ENCODE measurements around the gene PRKG1. TPM values are rescaled to one million over a fixed set of nuclear protein-coding genes. Genes with fewer than 3 reads are reported as not detected.

PRKG1 gene
- total and polyA plus RNA-seq, 7 donors, result 4.5 to 49.0 (median 31.7) TPM

DNA sequence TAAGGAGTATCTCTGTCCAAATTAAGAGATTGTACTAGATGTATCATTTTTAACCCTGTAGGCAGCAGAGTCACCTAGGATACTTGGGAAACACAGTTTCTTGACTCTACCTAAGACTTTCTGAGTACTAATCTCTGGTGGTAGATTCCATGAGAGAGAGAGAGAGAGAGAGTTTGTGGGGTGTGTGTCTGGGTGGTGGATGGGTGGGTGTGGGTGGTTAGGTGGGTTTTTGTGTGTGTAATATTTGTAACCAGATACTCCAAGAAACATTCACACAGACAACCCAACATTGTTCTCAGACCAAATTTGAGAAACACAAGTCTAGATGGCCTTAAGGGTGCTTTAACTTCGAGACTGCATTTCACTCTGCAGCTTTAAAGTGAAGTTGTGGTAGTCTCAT, 215.2 kb downstream of the PRKG1 start:
- Histone ChIP-seq H3K27me3 (ENCODE audit: insufficient read depth in 3 of 3, low read length in 2 of 3) (no peaks in the 10 kb centered on the region), H3K36me3 (ENCODE audit: insufficient read depth in 1 of 2, low read depth in 1 of 2) (no peaks in the 10 kb centered on the region), H3K27ac (no peak overlapping the region), H3K4me1 (peaks cover 21% of the 10 kb centered on the region), H3K4me3 (no peak overlapping the region), H3K9me3 (no peaks in the 10 kb centered on the region)
- DNase-seq (no peak), ATAC-seq (no peak)
- TF ChIP-seq, protein P1, sequence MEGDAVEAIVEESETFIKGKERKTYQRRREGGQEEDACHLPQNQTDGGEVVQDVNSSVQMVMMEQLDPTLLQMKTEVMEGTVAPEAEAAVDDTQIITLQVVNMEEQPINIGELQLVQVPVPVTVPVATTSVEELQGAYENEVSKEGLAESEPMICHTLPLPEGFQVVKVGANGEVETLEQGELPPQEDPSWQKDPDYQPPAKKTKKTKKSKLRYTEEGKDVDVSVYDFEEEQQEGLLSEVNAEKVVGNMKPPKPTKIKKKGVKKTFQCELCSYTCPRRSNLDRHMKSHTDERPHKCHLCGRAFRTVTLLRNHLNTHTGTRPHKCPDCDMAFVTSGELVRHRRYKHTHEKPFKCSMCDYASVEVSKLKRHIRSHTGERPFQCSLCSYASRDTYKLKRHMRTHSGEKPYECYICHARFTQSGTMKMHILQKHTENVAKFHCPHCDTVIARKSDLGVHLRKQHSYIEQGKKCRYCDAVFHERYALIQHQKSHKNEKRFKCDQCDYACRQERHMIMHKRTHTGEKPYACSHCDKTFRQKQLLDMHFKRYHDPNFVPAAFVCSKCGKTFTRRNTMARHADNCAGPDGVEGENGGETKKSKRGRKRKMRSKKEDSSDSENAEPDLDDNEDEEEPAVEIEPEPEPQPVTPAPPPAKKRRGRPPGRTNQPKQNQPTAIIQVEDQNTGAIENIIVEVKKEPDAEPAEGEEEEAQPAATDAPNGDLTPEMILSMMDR (IDR thresholded peaks at IDR 0.05), result no peak
- WGBS, 3 donors, result 79 to 88% (median 83%) methylated on average over 1 of the region's 1 CpG
- intact Hi-C loops (cut with DNase I), result loop anchor here in 1 of 2 donors (5.0 kb wide), 1 partner anchor 37 kb away; no protein-coding TSS in a partner anchor

DNA sequence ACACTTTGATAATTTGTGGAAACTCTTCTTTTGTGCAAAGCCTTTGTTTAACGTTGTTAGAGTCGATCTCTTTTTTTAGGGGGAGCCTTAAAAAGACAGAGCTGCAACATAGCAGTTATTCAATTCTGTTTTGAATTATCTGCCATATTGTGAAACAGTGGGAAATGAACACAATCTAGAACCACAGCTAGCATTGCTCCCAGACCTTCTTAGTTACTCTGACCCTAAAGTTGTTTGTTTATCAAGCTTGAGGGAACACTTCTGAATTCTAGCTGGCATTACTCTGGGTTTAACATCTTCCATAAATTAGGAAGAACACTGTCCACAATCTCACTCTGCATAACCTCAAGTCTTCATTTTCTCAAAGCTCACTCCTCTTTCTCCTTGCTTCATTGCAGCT, 217.7 kb downstream of the PRKG1 start:
- Histone ChIP-seq H3K9me3 (no peaks in the 10 kb centered on the region), H3K27ac (no peak overlapping the region), H3K36me3 (ENCODE audit: insufficient read depth in 1 of 2, low read depth in 1 of 2) (no peaks in the 10 kb centered on the region), H3K4me1 (peaks cover 19% of the 10 kb centered on the region), H3K4me3 (no peak overlapping the region), H3K27me3 (ENCODE audit: insufficient read depth in 3 of 3, low read length in 2 of 3) (no peaks in the 10 kb centered on the region)
- intact Hi-C loops (cut with DNase I), result no loop called here
- 62 to 69% (median 64%) methylated on average over 2 of the region's 2 CpGs for WGBS, 3 donors
- TF ChIP-seq, protein P1 (IDR thresholded peaks at IDR 0.05), result no peak
- DNase-seq (no peak), ATAC-seq (peak in 1 of 4 donors; percentile 21)

DNA sequence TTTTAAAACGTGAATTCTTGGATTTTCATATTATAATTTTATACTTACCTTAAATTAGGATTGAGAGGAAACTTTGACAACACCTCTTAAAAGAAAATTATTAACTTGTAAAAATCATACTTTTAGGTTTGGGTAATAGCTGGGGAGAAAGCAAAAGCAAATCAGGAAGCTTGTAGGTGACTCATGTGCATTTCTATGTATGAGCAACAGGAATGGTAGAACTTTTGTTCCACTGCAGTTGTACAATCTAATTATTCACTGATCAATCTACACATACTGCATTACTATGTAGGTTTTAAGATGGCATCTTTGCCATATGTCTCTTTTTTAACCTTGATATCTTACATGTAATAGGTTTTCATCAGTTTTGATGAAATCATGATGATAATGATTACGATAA, 223.2 kb downstream of the PRKG1 start:
- Histone ChIP-seq H3K9me3 (no peaks in the 10 kb centered on the region), H3K4me1 (peaks cover 35% of the 10 kb centered on the region), H3K36me3 (ENCODE audit: insufficient read depth in 1 of 2, low read depth in 1 of 2) (no peaks in the 10 kb centered on the region), H3K27ac (no peak overlapping the region), H3K4me3 (no peak overlapping the region), H3K27me3 (ENCODE audit: insufficient read depth in 3 of 3, low read length in 2 of 3) (no peaks in the 10 kb centered on the region)
- ATAC-seq (no peak), DNase-seq (no peak)
- TF ChIP-seq, protein P1 (IDR thresholded peaks at IDR 0.05), result no peak
- intact Hi-C loops (cut with DNase I), result no loop called here
- 48 to 98% (median 96%) methylated on average over 2 of the region's 2 CpGs for WGBS, 3 donors

DNA sequence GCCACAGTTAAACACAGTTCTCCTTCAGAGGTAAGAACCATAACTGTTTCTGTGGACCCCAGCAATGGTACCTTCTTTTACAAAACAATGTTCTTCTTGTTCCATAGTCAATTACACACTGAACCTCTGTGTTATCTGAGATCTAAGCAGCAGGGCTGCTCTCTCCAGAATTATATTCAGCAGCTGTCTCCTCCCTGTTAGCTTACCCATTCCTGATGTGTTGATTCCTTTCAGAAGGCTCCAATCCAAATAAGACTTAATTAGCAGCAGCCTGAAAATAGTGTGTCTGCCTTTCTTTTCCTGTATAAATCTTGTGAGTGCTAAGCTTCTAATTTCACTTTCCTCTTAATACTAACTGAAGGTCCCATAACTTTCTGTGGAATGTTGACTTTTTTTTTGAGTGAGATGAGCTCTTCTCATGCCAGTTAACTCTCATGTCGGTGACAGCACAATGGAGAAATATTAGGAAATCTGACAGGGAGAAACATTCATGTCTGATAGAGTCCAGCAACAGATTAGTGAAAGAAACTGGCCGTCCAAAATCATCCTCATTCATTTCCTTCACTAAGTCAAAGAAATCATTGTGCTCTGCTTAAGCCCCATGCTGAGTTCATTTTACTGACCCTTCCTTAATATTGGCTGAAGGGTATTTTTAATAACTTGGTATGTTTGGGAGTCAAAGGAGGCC, 226.5 kb downstream of the PRKG1 start:
- Histone ChIP-seq H3K27me3 (ENCODE audit: insufficient read depth in 3 of 3, low read length in 2 of 3) (no peaks in the 10 kb centered on the region), H3K36me3 (ENCODE audit: insufficient read depth in 1 of 2, low read depth in 1 of 2) (no peaks in the 10 kb centered on the region), H3K27ac (peak overlapping the region; percentile 79), H3K9me3 (no peaks in the 10 kb centered on the region), H3K4me3 (peak overlapping the region; percentile 10), H3K4me1 (peaks cover 39% of the 10 kb centered on the region)
- TF ChIP-seq, protein P1 (IDR thresholded peaks at IDR 0.05), result no peak
- WGBS, 3 donors, result 12 to 15% (median 14%) methylated on average over 2 of the region's 2 CpGs
- intact Hi-C loops (cut with DNase I), result no loop called here
- ATAC-seq (peak in 3 of 4 donors; percentile 54 to 64 (median 63)), DNase-seq (no peak)

DNA sequence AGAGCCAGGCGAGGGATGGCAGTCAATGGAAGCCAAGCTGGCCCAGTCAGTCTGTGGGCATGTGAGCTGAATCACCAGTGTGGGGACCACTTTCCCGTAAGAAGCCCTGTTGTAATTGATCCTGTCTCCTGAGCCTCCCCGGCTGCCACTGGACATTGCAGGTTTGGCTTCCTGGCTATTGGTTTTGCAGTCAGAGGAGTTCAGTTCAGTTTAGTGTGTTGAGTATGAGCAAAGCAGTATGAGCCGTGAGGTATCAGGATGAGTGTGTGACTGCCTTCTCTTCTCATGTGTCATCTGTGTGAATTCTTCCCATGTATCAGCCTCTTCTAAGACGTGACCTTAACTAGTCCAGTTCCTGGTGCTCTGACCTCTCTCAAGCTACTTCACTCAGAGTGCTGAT, 227.4 kb downstream of the PRKG1 start:
- ATAC-seq, result peak; percentile 93 to 97 (median 96)
- H3K9me3 ChIP-seq, result no peaks in the 10 kb centered on the region
- H3K4me1 ChIP-seq, result peaks cover 39% of the 10 kb centered on the region
- H3K27me3 ChIP-seq (ENCODE audit: insufficient read depth in 3 of 3, low read length in 2 of 3), result no peaks in the 10 kb centered on the region
- 21 to 26% (median 25%) methylated on average over 5 of the region's 5 CpGs for WGBS, 3 donors
- no peaks in the 10 kb centered on the region for H3K36me3 ChIP-seq (ENCODE audit: insufficient read depth in 1 of 2, low read depth in 1 of 2)
- H3K27ac ChIP-seq, result peak overlapping the region; percentile 79
- peak; percentile 13 to 55 for DNase-seq
- no peak overlapping the region for H3K4me3 ChIP-seq
- TF ChIP-seq, protein P1 (IDR thresholded peaks at IDR 0.05), result no peak
- intact Hi-C loops (cut with DNase I), result no loop called here
